ENCODE measurements around the gene PHTF1.
"Not testable (repeated sequence)": the region's sequence is repeated elsewhere in the genome, so short reads cannot be mapped to it uniquely, and the experiment has no call there.

The PHTF1 gene

GRCh38 chr1:113780374-113781146, 21.3 kb upstream of the PHTF1 start:
- FAIRE-seq: no peak
- DNase-seq (ENCODE audit: insufficient read length, low spot score): no peak

- DNase-seq (ENCODE audit: insufficient read length, low spot score) (no peak), FAIRE-seq (no peak)
Observed at GRCh38 chr1:113779542-113779941, 20.3 kb upstream of the PHTF1 start.

GRCh38 chr1:113777561-113777960, 18.3 kb upstream of the PHTF1 start:
- DNase-seq (ENCODE audit: insufficient read length, low spot score) (no peak), FAIRE-seq (no peak)

GRCh38 chr1:113770031-113770430, 10.7 kb upstream of the PHTF1 start:
- DNase-seq (ENCODE audit: insufficient read length, low spot score): no peak
- no peak for FAIRE-seq

GRCh38 chr1:113769601-113769970, 10.3 kb upstream of the PHTF1 start:
- DNase-seq (ENCODE audit: insufficient read length, low spot score) (no peak), FAIRE-seq (no peak)

- DNase-seq (ENCODE audit: insufficient read length, low spot score) (no peak), FAIRE-seq (no peak)
Observed at GRCh38 chr1:113768916-113769600, 9.8 kb upstream of the PHTF1 start.

GRCh38 chr1:113765306-113766230, 6.3 kb upstream of the PHTF1 start:
- DNase-seq (ENCODE audit: insufficient read length, low spot score) (no peak), FAIRE-seq (peak; percentile 14)

GRCh38 chr1:113763661-113764060, 4.4 kb upstream of the PHTF1 start:
- no peak for FAIRE-seq
- DNase-seq (ENCODE audit: insufficient read length, low spot score): no peak

- FAIRE-seq (no peak), DNase-seq (ENCODE audit: insufficient read length, low spot score) (no peak)
Observed at GRCh38 chr1:113761937-113762336, 2.7 kb upstream of the PHTF1 start.

GRCh38 chr1:113760102-113761080, 1.1 kb upstream of the PHTF1 start:
- FAIRE-seq (no peak), DNase-seq (ENCODE audit: insufficient read length, low spot score) (no peak)

- no peak for FAIRE-seq
- peak; percentile 44 for DNase-seq (ENCODE audit: insufficient read length, low spot score)
Observed at GRCh38 chr1:113758631-113759332, 504 bp downstream of the PHTF1 start.

GRCh38 chr1:113756461-113756860, 2.8 kb downstream of the PHTF1 start:
- DNase-seq (ENCODE audit: insufficient read length, low spot score): no peak
- no peak for FAIRE-seq

- not testable (repeated sequence) for DNase-seq (ENCODE audit: insufficient read length, low spot score); FAIRE-seq
Observed at GRCh38 chr1:113753333-113753732, 6.0 kb downstream of the PHTF1 start.

GRCh38 chr1:113751516-113751915, 7.8 kb downstream of the PHTF1 start:
- DNase-seq (ENCODE audit: insufficient read length, low spot score) (no peak), FAIRE-seq (no peak)

- FAIRE-seq: no peak
- DNase-seq (ENCODE audit: insufficient read length, low spot score): no peak
Observed at GRCh38 chr1:113751114-113751513, 8.2 kb downstream of the PHTF1 start.

- no peak for FAIRE-seq
- DNase-seq (ENCODE audit: insufficient read length, low spot score): no peak
Observed at GRCh38 chr1:113749402-113749801, 9.9 kb downstream of the PHTF1 start.

GRCh38 chr1:113747376-113747775, 11.9 kb downstream of the PHTF1 start:
- DNase-seq (ENCODE audit: insufficient read length, low spot score) (no peak), FAIRE-seq (no peak)

GRCh38 chr1:113745425-113745824, 13.9 kb downstream of the PHTF1 start:
- DNase-seq (ENCODE audit: insufficient read length, low spot score) (no peak), FAIRE-seq (no peak)

GRCh38 chr1:113744114-113744513, 15.2 kb downstream of the PHTF1 start:
- FAIRE-seq (no peak), DNase-seq (ENCODE audit: insufficient read length, low spot score) (no peak)
